Measurements from ENCODE around the gene FBXW9.

GRCh38 chr19:12705654-12706331 is 9.4 kb upstream of the FBXW9 start:
- TF ChIP-seq CTCF (IDR thresholded peaks at IDR 0.05), result no peak
- TF ChIP-seq POLR2A (IDR thresholded peaks at IDR 0.05), result no peak
